ENCODE data around the gene TEDC1.

TEDC1 gene

GRCh38 chr14:105491366-105491973 lies 424 bp downstream of the TEDC1 start:
- Histone ChIP-seq H3K4me1 (ENCODE audit: control insufficient read depth, insufficient read depth, low read length) (peaks cover 12% of the 10 kb centered on the region), H3K9ac (ENCODE audit: low read depth, low read length) (peak overlapping the region; percentile 89), H3K36me3 (ENCODE audit: insufficient read depth, low read length) (no peaks in the 10 kb centered on the region), H3K4me2 (ENCODE audit: low read length) (peak overlapping the region; percentile 97), H3K27me3 (ENCODE audit: control insufficient read depth, insufficient read depth, low read length) (no peaks in the 10 kb centered on the region), H3K4me3 (ENCODE audit: low read length) (peak overlapping the region; percentile 81), H3K9me3 (replicated peaks; ENCODE audit: low read length) (no peaks in the 10 kb centered on the region)

- Histone ChIP-seq H3K4me1 (ENCODE audit: control insufficient read depth, insufficient read depth, low read length) (peaks cover 12% of the 10 kb centered on the region), H3K4me3 (ENCODE audit: low read length) (peak overlapping the region; percentile 81), H3K4me2 (ENCODE audit: low read length) (peak overlapping the region; percentile 97), H3K36me3 (ENCODE audit: insufficient read depth, low read length) (no peaks in the 10 kb centered on the region), H3K9me3 (replicated peaks; ENCODE audit: low read length) (no peaks in the 10 kb centered on the region), H3K9ac (ENCODE audit: low read depth, low read length) (no peak overlapping the region), H3K27me3 (ENCODE audit: control insufficient read depth, insufficient read depth, low read length) (no peaks in the 10 kb centered on the region)
These were observed 1.3 kb downstream of the TEDC1 start for GRCh38 chr14:105492031-105492970.

DNA sequence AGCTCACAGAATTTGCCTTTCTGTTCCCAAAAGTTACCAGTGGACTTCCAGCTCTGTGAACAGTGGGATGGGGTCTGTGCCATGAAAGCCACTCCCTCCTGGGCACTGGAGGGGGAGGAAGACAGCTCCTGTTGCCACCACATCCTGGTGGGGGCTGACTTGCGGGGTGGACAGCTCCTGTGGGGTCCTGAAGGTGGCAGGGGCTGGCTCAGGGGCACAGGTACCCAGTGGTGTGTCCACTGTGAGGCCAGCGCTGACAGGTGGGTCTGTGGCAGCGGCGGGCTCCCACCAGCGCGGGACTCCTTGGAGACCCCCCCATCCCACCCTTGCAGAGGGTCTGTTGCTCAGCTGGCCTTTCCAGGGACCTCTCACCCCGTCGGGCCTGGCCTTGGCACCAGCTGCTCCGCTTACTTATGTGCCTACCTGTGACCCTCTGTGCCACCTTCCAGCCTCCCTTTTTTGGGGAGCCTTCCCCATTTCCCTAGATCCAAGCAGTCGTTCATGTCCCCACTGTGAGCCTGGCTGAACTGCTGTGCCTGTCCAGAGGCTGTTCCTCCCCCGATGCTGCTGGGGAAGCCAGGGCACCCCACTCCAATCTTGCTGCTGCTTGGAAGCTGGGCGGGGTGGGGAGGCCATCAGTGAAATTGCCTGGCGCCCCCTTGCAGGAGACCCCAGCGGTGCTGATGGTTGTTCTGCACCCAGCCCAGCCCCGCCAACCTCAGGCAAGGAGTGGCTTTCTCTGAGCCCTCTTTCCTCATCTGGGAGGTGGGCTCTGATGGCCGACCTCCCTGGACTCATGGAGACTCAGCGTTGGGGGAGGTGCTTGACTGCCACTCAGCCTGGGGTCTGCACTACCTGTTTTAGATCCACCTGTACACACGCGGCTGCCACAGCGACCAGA lies 2.2 kb downstream of the TEDC1 start:
- Histone ChIP-seq H3K4me2 (ENCODE audit: low read length) (no peak overlapping the region), H3K36me3 (ENCODE audit: insufficient read depth, low read length) (no peaks in the 10 kb centered on the region), H3K4me1 (ENCODE audit: control insufficient read depth, insufficient read depth, low read length) (peaks cover 12% of the 10 kb centered on the region), H3K9ac (ENCODE audit: low read depth, low read length) (no peak overlapping the region), H3K9me3 (replicated peaks; ENCODE audit: low read length) (no peaks in the 10 kb centered on the region), H3K27me3 (ENCODE audit: control insufficient read depth, insufficient read depth, low read length) (no peaks in the 10 kb centered on the region), H3K4me3 (ENCODE audit: low read length) (no peak overlapping the region)

GRCh38 chr14:105493921-105494605 lies 3.0 kb downstream of the TEDC1 start:
- Histone ChIP-seq H3K9ac (ENCODE audit: low read depth, low read length) (no peak overlapping the region), H3K4me1 (ENCODE audit: control insufficient read depth, insufficient read depth, low read length) (peaks cover 12% of the 10 kb centered on the region), H3K27me3 (ENCODE audit: control insufficient read depth, insufficient read depth, low read length) (no peaks in the 10 kb centered on the region), H3K36me3 (ENCODE audit: insufficient read depth, low read length) (no peaks in the 10 kb centered on the region), H3K4me3 (ENCODE audit: low read length) (no peak overlapping the region), H3K4me2 (ENCODE audit: low read length) (no peak overlapping the region), H3K9me3 (replicated peaks; ENCODE audit: low read length) (no peaks in the 10 kb centered on the region)

DNA sequence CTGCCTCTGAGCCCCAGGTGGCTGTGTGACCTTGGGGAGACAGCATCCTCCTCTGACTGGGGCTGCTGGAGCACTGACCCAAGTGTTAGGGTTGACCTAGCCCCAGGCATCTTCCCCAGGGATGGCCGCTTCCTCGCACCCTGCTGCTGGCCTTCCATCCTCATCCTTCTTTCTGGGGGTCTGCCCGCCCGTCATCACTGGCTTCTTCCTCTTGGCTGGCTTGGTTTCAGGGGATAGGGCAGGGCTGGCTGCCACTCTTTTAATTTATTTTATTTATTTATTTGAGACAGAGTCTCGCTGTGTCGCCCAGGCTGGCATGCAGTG lies 3.5 kb downstream of the TEDC1 start:
- no peaks in the 10 kb centered on the region for H3K36me3 ChIP-seq (ENCODE audit: insufficient read depth, low read length)
- no peaks in the 10 kb centered on the region for H3K27me3 ChIP-seq (ENCODE audit: control insufficient read depth, insufficient read depth, low read length)
- no peaks in the 10 kb centered on the region for H3K9me3 ChIP-seq (replicated peaks; ENCODE audit: low read length)
- H3K9ac ChIP-seq (ENCODE audit: low read depth, low read length) = no peak overlapping the region
- H3K4me3 ChIP-seq (ENCODE audit: low read length) = no peak overlapping the region
- peaks cover 7% of the 10 kb centered on the region for H3K4me1 ChIP-seq (ENCODE audit: control insufficient read depth, insufficient read depth, low read length)
- H3K4me2 ChIP-seq (ENCODE audit: low read length) = no peak overlapping the region

DNA sequence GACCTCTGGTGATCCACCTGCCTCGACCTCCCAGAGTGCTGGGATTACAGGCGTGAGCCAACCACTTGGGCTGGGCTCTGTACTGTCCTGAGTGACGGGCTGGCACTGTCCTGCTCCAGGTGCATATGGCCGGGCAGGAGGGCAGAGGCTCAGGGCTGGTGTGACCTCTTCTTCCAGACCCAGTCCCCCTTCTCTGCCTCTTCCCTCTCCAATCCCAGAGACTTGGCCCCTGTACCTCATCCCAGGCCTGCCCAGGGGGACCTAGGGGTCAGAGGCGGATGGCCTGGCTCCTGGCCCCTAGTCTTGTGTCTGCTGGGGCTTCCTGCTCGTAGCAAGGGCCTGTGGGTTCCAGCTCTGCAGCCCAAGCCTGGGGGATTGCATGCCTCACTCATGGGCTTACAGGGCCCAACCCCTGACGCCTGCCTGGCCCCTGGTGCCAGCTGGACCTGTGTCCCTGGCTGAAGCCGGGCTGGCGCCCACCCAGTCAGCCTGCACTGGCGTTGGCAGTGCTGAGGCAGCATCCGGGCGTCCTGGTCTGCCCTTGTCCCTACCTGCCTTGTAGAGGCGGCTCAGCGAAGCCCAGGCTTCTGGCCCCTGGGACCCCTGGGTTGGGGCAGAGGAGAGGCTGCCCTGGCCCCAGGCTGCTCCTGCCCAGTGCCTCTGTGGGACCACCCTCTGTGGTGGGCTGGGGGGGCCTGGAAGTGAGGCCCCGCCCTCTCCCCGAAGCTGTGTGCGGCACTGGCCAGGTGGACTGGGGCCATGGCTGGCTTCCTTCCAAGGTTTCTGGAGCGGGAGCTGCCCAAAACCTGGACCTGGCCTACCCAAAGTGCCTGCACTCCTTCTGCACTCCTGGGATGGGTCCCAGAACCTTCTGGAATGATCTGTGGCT lies 4.3 kb downstream of the TEDC1 start:
- Histone ChIP-seq H3K4me3 (ENCODE audit: low read length) (no peak overlapping the region), H3K9ac (ENCODE audit: low read depth, low read length) (no peak overlapping the region), H3K4me1 (ENCODE audit: control insufficient read depth, insufficient read depth, low read length) (peaks cover 7% of the 10 kb centered on the region), H3K36me3 (ENCODE audit: insufficient read depth, low read length) (no peaks in the 10 kb centered on the region), H3K27me3 (ENCODE audit: control insufficient read depth, insufficient read depth, low read length) (no peaks in the 10 kb centered on the region), H3K4me2 (ENCODE audit: low read length) (no peak overlapping the region), H3K9me3 (replicated peaks; ENCODE audit: low read length) (no peaks in the 10 kb centered on the region)

- H3K4me2 ChIP-seq (ENCODE audit: low read length) = no peak overlapping the region
- peaks cover 7% of the 10 kb centered on the region for H3K4me1 ChIP-seq (ENCODE audit: control insufficient read depth, insufficient read depth, low read length)
- H3K4me3 ChIP-seq (ENCODE audit: low read length) = no peak overlapping the region
- no peaks in the 10 kb centered on the region for H3K27me3 ChIP-seq (ENCODE audit: control insufficient read depth, insufficient read depth, low read length)
- no peaks in the 10 kb centered on the region for H3K36me3 ChIP-seq (ENCODE audit: insufficient read depth, low read length)
- no peaks in the 10 kb centered on the region for H3K9me3 ChIP-seq (replicated peaks; ENCODE audit: low read length)
- H3K9ac ChIP-seq (ENCODE audit: low read depth, low read length) = no peak overlapping the region
These were observed 5.2 kb downstream of the TEDC1 start for GRCh38 chr14:105495990-105496830.

- H3K9me3 ChIP-seq (replicated peaks; ENCODE audit: low read length) = no peaks in the 10 kb centered on the region
- H3K4me1 ChIP-seq (ENCODE audit: control insufficient read depth, insufficient read depth, low read length) = peaks cover 3% of the 10 kb centered on the region
- H3K36me3 ChIP-seq (ENCODE audit: insufficient read depth, low read length) = no peaks in the 10 kb centered on the region
- H3K4me2 ChIP-seq (ENCODE audit: low read length) = no peak overlapping the region
- no peak overlapping the region for H3K4me3 ChIP-seq (ENCODE audit: low read length)
- no peak overlapping the region for H3K9ac ChIP-seq (ENCODE audit: low read depth, low read length)
- H3K27me3 ChIP-seq (ENCODE audit: control insufficient read depth, insufficient read depth, low read length) = no peaks in the 10 kb centered on the region
These were observed 6.0 kb downstream of the TEDC1 start for GRCh38 chr14:105496831-105497591.

GRCh38 chr14:105497671-105498429 lies 6.8 kb downstream of the TEDC1 start:
- no peak overlapping the region for H3K9ac ChIP-seq (ENCODE audit: low read depth, low read length)
- H3K36me3 ChIP-seq (ENCODE audit: insufficient read depth, low read length) = no peaks in the 10 kb centered on the region
- H3K4me2 ChIP-seq (ENCODE audit: low read length) = no peak overlapping the region
- H3K9me3 ChIP-seq (replicated peaks; ENCODE audit: low read length) = no peaks in the 10 kb centered on the region
- H3K4me1 ChIP-seq (ENCODE audit: control insufficient read depth, insufficient read depth, low read length) = no peaks in the 10 kb centered on the region
- H3K27me3 ChIP-seq (ENCODE audit: control insufficient read depth, insufficient read depth, low read length) = no peaks in the 10 kb centered on the region
- no peak overlapping the region for H3K4me3 ChIP-seq (ENCODE audit: low read length)
